Left forelimb (tissue), 1 donor: Measurements from ENCODE around the gene ANXA5.
"Not testable (repeated sequence)": the region's sequence is repeated elsewhere in the genome, so short reads cannot be mapped to it uniquely, and the experiment has no call there.

ENCODE experiments used
- DNase-seq: peaks from one replicate; pipeline ENCODE4 v3.0.0-alpha.2; 2018; ENCODE audit warnings: low spot score

Gene ANXA5

DNA sequence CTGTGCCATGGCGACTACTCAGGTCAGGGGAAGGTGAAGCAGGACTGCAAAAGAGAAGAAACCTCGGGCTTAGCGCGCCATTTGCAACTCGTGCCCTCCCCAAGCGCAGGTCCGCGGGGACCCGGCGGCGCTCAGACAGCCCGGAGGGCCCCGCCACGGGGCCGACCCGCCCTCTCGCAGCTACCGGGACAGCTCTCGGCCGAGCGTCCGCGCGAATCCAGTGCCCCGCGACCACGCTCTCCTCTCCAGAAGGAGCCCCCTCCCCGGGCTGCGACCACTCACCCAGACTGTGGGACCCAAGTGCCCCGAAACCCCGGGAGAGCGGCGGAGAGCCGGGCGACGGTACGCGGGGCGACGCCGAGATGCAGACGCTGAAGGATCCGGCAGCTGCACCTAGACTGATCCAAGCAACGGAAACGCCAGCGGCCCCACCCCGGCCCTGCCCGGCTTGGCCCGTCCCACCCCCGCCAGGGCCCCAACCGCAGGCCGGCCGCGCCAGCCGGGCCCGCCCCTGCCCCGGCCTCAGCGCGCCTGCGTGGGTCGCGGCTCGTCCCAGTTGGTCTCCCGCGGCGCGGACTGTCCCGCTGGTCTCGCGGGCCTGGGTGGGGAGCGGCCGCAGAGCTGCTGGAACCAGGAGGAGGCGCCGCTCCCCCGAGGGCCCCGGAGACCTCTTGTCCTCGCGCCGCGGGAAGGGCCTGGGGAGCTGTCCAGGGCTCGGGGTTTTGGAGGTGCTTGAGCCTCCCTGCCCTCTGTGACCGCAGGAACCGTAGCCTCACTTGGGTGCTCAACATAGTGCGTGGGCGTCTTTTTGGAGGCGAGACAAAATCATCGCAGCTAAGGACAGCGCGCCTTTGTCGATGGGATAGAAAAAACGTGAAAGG is at the start of gene ANXA5:
Gene ANXA5, minus strand, starts transcription at position 400 of the 881 bp plus-strand sequence. Its CDS starts 391 bp downstream, at position 9.
- DNase-seq: peak; percentile 92

- no peak for DNase-seq
Observed at GRCh38 chr4:121742794-121743193, 46.0 kb upstream of the ANXA5 start.

- DNase-seq: no peak
Observed at GRCh38 chr4:121741751-121742150, 45.0 kb upstream of the ANXA5 start.

DNA sequence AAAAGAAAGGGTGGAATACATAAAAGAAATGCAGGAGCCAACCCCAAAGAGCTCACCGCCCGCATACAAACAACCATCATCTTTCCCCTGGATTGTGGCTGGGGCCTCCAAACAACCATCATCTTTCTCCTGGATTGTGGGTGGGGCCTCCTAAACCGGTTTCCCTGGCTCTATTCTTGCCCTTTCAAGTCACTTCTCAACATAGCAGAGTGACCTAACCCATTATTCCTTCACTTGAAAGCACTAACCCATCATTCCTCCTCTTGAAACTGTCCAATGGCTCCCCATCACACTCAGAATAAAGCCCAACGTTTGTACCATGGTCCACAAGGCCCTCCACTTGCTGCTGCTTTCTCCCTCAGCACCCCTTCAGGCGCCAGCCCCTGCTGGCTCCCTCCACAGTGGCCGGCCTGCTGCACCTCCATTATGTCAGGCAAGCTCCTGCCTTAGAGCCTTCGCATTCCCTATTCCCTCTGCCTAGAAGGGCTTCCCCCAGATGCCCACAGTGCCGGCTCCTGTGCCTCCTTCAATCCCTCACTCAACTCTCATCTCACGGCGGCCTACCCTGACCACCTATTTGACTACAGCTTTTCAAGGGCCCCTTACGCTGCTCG is 44.1 kb upstream of the ANXA5 start:
- no peak for DNase-seq

- no peak for DNase-seq
Observed at GRCh38 chr4:121739575-121739974, 42.8 kb upstream of the ANXA5 start.

GRCh38 chr4:121738780-121739535 is 42.2 kb upstream of the ANXA5 start:
- no peak for DNase-seq

DNA sequence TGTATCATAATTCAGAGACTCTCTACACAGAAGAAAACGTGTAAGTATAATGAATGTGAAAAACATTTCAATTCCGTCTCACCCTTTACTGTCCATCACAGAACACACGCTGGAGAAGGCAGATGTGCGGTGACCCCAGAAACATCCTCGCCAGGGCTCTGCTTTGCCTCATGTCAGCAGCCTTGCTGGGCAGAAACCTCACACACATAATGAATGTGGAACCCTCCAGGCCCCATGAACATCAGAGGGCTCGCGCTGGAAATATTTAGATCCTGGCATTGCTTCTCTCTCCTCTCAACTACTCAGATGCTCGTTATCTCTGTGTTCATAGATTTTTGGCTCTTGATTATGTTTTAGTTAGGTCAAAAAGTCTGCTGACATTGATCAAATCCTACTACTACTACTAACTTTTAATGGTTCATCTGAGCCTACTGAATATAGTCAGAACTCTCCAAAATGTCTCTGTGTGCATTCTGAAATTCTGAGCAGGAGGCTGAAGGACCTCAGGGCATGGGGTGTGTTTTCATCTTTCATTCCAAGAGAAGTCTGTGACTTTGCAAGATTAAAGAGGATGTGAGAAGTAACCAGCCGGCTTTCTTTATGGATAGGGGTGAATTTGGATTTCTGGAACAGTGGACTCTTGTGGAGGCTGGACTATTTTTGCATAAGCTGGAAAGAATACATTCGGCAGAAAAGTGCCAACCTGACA is 41.2 kb upstream of the ANXA5 start:
- no peak for DNase-seq

- DNase-seq: no peak
Observed at GRCh38 chr4:121736735-121737351, 40.1 kb upstream of the ANXA5 start.

- no peak for DNase-seq
Observed at GRCh38 chr4:121734571-121734970, 37.8 kb upstream of the ANXA5 start.

DNA sequence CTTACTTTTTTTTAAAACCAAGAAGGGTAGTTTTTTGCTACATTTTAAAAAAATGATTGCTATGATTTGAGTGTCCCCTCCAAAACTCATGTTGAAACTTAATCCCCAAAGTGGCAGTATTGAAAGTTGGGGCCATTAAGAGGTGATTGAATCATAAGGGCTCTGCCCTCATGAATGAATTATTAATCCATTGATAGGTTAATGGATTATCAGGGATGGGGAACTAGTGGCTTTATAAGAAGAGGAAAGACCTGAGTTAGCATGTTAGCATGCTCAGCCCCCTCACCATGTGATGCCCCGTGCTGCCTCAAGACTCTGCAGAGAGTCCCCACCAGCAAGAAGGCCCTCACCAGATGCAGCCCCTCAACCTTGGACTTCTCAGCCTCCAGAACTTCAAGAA is 37.2 kb upstream of the ANXA5 start:
- DNase-seq: no peak

GRCh38 chr4:121729753-121730152 is 33.0 kb upstream of the ANXA5 start:
- not testable (repeated sequence) for DNase-seq

- no peak for DNase-seq
Observed at GRCh38 chr4:121728798-121729226, 32.0 kb upstream of the ANXA5 start.

GRCh38 chr4:121728066-121728465 is 31.3 kb upstream of the ANXA5 start:
- DNase-seq: no peak

- DNase-seq: no peak
Observed at GRCh38 chr4:121726642-121727268, 30.0 kb upstream of the ANXA5 start.

DNA sequence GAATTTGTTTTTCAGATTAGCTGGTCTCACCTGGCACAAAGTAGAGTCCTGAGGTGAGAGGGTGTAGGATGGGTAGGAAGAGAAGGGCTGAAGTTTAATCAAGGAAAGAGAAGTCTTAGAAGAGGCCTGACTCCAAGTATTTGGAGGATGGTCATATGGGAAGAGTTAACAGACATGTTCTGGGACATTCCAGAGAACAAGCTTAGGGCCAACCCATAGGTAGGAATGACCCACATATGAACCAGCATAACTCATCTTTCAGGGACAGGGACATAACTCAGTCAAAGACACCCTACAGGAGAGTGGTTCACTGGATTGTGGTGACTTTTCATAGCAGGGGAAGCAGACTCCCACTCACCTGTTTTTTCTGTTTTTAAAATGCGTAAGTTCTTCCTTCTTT is 27.9 kb upstream of the ANXA5 start:
- no peak for DNase-seq

- no peak for DNase-seq
Observed at GRCh38 chr4:121721700-121722099, 24.9 kb upstream of the ANXA5 start.

DNA sequence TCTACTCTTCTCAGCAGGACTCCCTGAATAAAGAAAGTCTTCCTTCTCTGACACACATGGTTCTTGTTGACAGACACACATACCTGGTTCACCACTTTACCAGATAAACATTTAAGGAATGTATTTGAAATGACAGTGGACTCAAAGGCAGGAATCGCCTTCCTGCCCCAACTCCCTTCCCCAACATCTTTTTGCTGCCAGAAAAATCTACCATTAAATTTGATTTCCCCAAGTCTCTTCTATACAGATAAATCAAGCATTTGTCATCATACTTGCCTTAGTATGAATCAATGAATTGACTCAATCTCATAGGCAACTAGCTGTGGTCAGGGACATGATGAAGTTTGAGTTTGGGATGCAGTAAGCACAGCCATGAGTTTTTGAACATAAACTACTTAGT is 23.3 kb upstream of the ANXA5 start:
- DNase-seq: no peak

DNA sequence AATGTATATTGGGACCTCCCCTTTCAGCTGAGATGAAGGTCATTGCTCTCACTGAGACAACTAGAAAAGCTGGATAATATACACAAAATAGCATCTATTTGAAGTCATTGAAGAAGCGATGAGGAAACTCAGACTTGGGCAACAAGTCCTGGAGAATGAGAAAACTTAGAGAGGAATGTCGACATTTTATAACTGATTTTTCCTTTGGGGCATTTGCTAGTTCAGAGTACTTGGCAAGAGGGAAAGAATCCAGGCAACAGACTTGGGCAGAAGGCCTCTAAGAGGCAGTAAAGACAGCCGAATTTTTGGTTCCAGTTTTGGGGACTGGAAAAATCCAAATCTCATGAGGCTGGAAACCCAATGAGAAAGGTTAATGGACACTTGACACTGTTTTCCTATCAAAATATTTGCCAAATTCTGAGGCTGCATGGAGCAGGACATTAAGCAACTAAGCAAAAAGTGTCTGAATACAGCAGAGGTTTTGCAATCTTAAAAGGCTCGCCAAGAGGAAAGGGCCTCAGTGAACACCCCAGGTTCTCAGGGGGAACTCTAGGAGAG is 21.0 kb upstream of the ANXA5 start:
- no peak for DNase-seq

DNA sequence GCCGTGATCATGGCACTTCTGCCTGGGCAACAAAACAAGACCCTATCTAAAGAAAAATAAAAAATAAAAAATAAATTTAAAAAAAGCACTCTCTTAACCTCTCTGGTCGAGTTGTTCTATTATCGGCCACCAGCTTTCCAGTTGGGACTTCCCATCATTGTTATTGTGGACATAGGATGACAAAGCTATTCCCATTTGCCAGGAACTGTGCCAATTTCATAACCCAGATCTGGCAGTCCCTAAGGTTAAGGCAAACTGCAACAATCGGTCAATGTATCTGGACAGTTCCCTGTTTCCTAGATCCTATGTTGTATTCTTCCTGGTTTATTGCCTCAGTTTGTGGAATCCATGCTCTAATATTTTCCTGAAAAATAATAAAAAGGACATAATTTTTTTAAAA is 17.8 kb upstream of the ANXA5 start:
- no peak for DNase-seq

DNA sequence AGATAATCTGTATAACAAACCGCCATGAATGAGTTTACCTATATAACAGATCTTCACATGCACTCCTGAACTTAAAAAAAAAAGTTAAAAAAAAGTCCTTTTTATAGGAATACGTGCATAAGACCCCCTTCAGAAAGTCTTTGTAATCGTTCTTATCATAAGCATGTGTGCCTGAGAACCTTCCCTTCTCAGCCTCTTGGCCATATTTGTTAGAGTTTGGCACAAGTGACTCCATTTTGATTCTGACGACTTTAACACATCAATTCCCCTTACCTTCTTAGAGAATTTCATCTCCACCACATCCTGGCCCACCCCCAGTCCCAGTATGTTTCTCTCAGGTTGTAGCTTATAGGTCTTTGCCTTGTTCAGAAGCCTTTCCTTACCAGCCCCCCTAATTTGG is 16.0 kb upstream of the ANXA5 start:
- no peak for DNase-seq
